Calu3 (cell line): ENCODE results near the gene FAM163A. TPM values are rescaled to one million over a fixed set of nuclear protein-coding genes. Genes with fewer than 3 reads are reported as not detected.

ENCODE experiments used
- BruUV-seq: library from RNA; stranded (reverse); fragments of 400-500 nt; replicated peaks from 2 replicates; lab custom pipeline; 2021; lab: Mats Ljungman, UMichigan
- CTCF ChIA-PET: fragments of 300-600 bp; sonication (Branson Sonifier 250); formaldehyde crosslinking; loops from one replicate; lab custom pipeline; 2022; ENCODE audit warnings: antibody characterized with exemption; lab: Charles Lee
- DNase-seq: peaks from one replicate; pipeline ENCODE4 v3.0.0; 2022
- H3K27ac Mint-ChIP-seq: one replicate; pipeline ENCODE4 v1.8.0; 2022; ENCODE audit warnings: mixed read lengths; ENCODE audit not compliant: unreplicated experiment
- H3K27me3 Mint-ChIP-seq: one replicate; pipeline ENCODE4 v1.8.0; 2022; ENCODE audit warnings: mixed read lengths; ENCODE audit not compliant: unreplicated experiment
- H3K36me3 Mint-ChIP-seq: one replicate; pipeline ENCODE4 v1.8.0; 2022; ENCODE audit warnings: mild to moderate bottlenecking, moderate library complexity, mixed read lengths; ENCODE audit not compliant: insufficient read depth, unreplicated experiment
- H3K4me1 Mint-ChIP-seq: one replicate; pipeline ENCODE4 v1.8.0; 2022; ENCODE audit warnings: mild to moderate bottlenecking, low read depth, mixed read lengths; ENCODE audit not compliant: unreplicated experiment
- H3K4me3 Mint-ChIP-seq: one replicate; pipeline ENCODE4 v1.8.0; 2022; ENCODE audit warnings: mild to moderate bottlenecking, low read depth, moderate library complexity, mixed read lengths; ENCODE audit not compliant: unreplicated experiment
- H3K9me3 Mint-ChIP-seq: one replicate; pipeline ENCODE4 v1.8.0; 2022; ENCODE audit warnings: low read depth, mixed read lengths; ENCODE audit not compliant: unreplicated experiment
- CTCF ChIP-seq: fragments of 200-600 bp; IDR thresholded peaks from one replicate; pipeline ENCODE4 v1.8.0; 2022; ENCODE audit warnings: antibody characterized with exemption; ENCODE audit not compliant: unreplicated experiment
- intact Hi-C: fragments of 100-400 bp; cut with micrococcal nuclease; formaldehyde crosslinking; loops from one replicate; pipeline ENCODE4 v1.10.0; 2022; ENCODE audit not compliant: unreplicated experiment
- total RNA-seq: library from RNA; stranded (reverse); gene quantifications from 2 replicates; pipeline ENCODE4 v1.2.3, GENCODE V29; 2022

The FAM163A gene
- total RNA-seq, 1 experiment from 2014 or later: not detected

GRCh38 chr1:179779645-179780272 lies 36.7 kb downstream of the FAM163A start:
- no peaks in the 10 kb centered on the region for H3K9me3 Mint-ChIP-seq
- no peaks in the 10 kb centered on the region for H3K4me1 Mint-ChIP-seq
- H3K4me3 Mint-ChIP-seq: no peak overlapping the region
- H3K36me3 Mint-ChIP-seq: no peaks in the 10 kb centered on the region
- CTCF ChIA-PET: interaction anchor here (1.2 kb wide), 1 partner anchor 30 kb away, joined by 3 read pairs; no protein-coding TSS in a partner anchor
- DNase-seq: no peak
- H3K27ac Mint-ChIP-seq: no peak overlapping the region
- BruUV-seq: no TSS peak
- H3K27me3 Mint-ChIP-seq: peaks cover 74% of the 10 kb centered on the region
- no peak for TF ChIP-seq CTCF
- intact Hi-C loops: no loop called here

GRCh38 chr1:179781962-179782361 lies 38.9 kb downstream of the FAM163A start:
- no peaks in the 10 kb centered on the region for H3K9me3 Mint-ChIP-seq
- H3K27ac Mint-ChIP-seq: no peak overlapping the region

GRCh38 chr1:179785031-179785431 lies 41.9 kb downstream of the FAM163A start:
- TF ChIP-seq CTCF: no peak
- Mint-ChIP-seq H3K36me3 (no peaks in the 10 kb centered on the region), H3K27me3 (peaks cover 96% of the 10 kb centered on the region), H3K4me1 (no peaks in the 10 kb centered on the region), H3K4me3 (no peak overlapping the region), H3K9me3 (no peaks in the 10 kb centered on the region), H3K27ac (no peak overlapping the region)
- no peak for DNase-seq
- CTCF ChIA-PET: interaction anchor here (1.3 kb wide), 1 partner anchor 25 kb away, joined by 5 read pairs; no protein-coding TSS in a partner anchor
- BruUV-seq: no TSS peak
- intact Hi-C loops: no loop called here

More at GRCh38 chr1:179781962-179782361, 38.9 kb downstream of the FAM163A start:
- H3K4me1 Mint-ChIP-seq: no peaks in the 10 kb centered on the region
- DNase-seq: no peak
- H3K27me3 Mint-ChIP-seq: peaks cover 94% of the 10 kb centered on the region
- BruUV-seq: no TSS peak
- H3K36me3 Mint-ChIP-seq: no peaks in the 10 kb centered on the region
- H3K4me3 Mint-ChIP-seq: no peak overlapping the region
- intact Hi-C loops: no loop called here
- CTCF ChIA-PET: no interaction called here
- TF ChIP-seq CTCF: no peak

- Mint-ChIP-seq H3K9me3 (no peaks in the 10 kb centered on the region), H3K27ac (no peak overlapping the region), H3K4me1 (no peaks in the 10 kb centered on the region), H3K4me3 (no peak overlapping the region), H3K36me3 (no peaks in the 10 kb centered on the region), H3K27me3 (peaks cover 96% of the 10 kb centered on the region)
- BruUV-seq: no TSS peak
- CTCF ChIA-PET: interaction anchor here (1.3 kb wide), 1 partner anchor 24 kb away, joined by 5 read pairs; no protein-coding TSS in a partner anchor
- DNase-seq: no peak
- intact Hi-C loops: no loop called here
- no peak for TF ChIP-seq CTCF
These were observed 42.6 kb downstream of the FAM163A start for GRCh38 chr1:179785728-179786127.
